Measurements from ENCODE around the gene MLPH. TPM values are rescaled to one million over a fixed set of nuclear protein-coding genes. Genes with fewer than 3 reads are reported as not detected.
A peak's percentile ranks its signal among the peaks of the same experiment; 100 is the strongest.

Gene MLPH
- polyA plus RNA-seq, 1 donor = 31.8 TPM

DNA sequence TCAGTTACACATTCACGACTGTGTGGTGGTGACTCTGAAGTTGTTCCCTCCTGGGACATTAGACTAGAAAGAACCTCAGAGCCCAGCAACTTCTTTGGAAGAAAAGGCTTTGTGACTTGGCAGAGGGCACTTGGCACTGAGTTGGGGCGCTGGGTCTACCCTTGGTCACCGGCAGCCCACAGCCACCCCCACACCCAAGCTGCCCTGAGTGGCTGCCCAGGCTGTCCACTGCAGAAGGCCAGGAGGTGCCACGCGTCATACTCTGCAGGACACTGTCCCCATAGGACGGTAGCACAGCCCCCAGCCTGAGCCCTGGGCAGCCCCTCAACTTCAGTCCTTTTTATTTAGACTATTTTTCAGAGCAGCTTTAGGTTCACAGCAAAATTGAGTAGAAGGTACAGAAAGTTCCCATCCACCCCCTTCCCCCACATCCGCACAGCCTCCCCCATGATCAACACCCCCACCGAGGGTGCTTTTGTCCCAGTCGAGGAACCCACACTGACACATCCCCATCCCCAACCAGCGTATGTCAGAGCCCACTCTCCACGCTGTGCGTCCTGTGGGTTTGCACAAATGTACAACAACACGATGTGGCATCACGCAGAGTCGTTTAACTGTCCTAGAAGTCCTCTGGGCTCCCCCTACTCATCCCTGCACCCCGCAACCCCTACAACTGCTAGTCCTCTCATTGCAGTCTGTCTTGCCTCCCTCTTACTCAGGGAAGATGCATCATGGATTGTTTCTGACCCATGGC is 80.4 kb downstream of the MLPH start:
- Histone ChIP-seq H3K4me1 (ENCODE audit: control insufficient read depth, insufficient read depth, low read length) (peaks cover 4% of the 10 kb centered on the region), H3K36me3 (ENCODE audit: control insufficient read depth, insufficient read depth, low read length) (no peaks in the 10 kb centered on the region), H3K27ac (ENCODE audit: low read length) (no peak overlapping the region), H3K27me3 (ENCODE audit: control insufficient read depth, insufficient read depth, low read length) (peaks cover 21% of the 10 kb centered on the region), H3K4me3 (ENCODE audit: low read length) (no peak overlapping the region), H3K9me3 (ENCODE audit: control insufficient read depth, low read depth, low read length) (peaks cover 8% of the 10 kb centered on the region)
- WGBS (ENCODE audit: insufficient coverage, low lambda C conversion rate) = 88% methylated on average over 3 of the region's 16 CpGs
- DNase-seq = no peak

DNA sequence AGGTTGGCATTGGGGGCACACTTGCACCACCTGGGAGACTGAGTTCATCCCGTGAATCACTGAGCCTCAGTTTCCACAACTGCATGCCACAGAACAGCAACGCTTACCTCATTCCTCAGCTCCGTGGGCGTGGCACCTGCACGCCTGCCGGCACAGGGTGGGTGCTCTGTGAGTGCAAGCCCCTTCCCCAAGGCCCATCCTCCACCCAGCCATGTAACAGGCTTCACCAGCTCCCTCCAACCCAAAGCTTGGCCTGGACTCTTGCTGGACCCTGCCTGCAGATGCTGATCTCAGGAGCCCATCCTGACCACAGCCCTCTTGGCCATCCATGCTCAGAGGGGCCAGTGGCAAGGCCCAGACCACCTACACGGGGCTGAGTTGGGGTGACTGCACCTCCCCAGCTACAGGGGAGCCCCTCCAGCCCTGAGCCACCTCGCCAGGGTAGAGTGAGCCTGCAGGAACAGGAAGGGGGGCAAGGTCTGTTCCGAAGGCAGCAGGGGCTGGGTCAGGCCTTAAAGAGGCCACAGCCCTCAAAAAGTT is 81.1 kb downstream of the MLPH start:
- no peaks in the 10 kb centered on the region for H3K36me3 ChIP-seq (ENCODE audit: control insufficient read depth, insufficient read depth, low read length)
- DNase-seq = no peak
- no peak overlapping the region for H3K27ac ChIP-seq (ENCODE audit: low read length)
- H3K27me3 ChIP-seq (ENCODE audit: control insufficient read depth, insufficient read depth, low read length) = peaks cover 21% of the 10 kb centered on the region
- H3K4me3 ChIP-seq (ENCODE audit: low read length) = no peak overlapping the region
- peaks cover 4% of the 10 kb centered on the region for H3K4me1 ChIP-seq (ENCODE audit: control insufficient read depth, insufficient read depth, low read length)
- peaks cover 8% of the 10 kb centered on the region for H3K9me3 ChIP-seq (ENCODE audit: control insufficient read depth, low read depth, low read length)
- no CpG with 5 or more reads among the region's 9 CpGs for WGBS (ENCODE audit: insufficient coverage, low lambda C conversion rate)

DNA sequence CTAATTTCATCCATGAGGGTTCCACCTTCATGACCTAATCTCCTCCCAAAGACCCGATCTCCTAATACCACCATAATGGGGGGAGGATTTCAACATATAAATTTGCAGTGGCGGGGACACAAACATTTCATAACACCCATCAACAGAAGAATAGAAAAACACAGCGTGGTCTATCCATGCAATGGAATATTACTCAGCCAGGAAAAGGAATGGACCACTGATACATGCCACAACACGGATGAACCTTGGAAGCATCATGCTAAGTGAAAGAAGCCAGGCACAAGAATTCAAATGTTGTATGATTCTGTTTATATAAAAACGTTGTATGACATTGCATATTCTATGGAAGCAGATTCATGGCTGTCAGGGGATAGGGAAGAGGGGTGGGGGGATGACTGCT is 82.0 kb downstream of the MLPH start:
- Histone ChIP-seq H3K4me3 (ENCODE audit: low read length) (no peak overlapping the region), H3K27ac (ENCODE audit: low read length) (no peak overlapping the region), H3K4me1 (ENCODE audit: control insufficient read depth, insufficient read depth, low read length) (peaks cover 4% of the 10 kb centered on the region), H3K36me3 (ENCODE audit: control insufficient read depth, insufficient read depth, low read length) (no peaks in the 10 kb centered on the region), H3K9me3 (ENCODE audit: control insufficient read depth, low read depth, low read length) (peaks cover 8% of the 10 kb centered on the region), H3K27me3 (ENCODE audit: control insufficient read depth, insufficient read depth, low read length) (peaks cover 16% of the 10 kb centered on the region)
- WGBS (ENCODE audit: insufficient coverage, low lambda C conversion rate) = 100% methylated on average over 1 of the region's 5 CpGs
- DNase-seq = no peak

- H3K27me3 ChIP-seq (ENCODE audit: control insufficient read depth, insufficient read depth, low read length) = peaks cover 8% of the 10 kb centered on the region
- no CpG with 5 or more reads among the region's 3 CpGs for WGBS (ENCODE audit: insufficient coverage, low lambda C conversion rate)
- DNase-seq = no peak
- no peak overlapping the region for H3K27ac ChIP-seq (ENCODE audit: low read length)
- peaks cover 4% of the 10 kb centered on the region for H3K4me1 ChIP-seq (ENCODE audit: control insufficient read depth, insufficient read depth, low read length)
- H3K4me3 ChIP-seq (ENCODE audit: low read length) = no peak overlapping the region
- peaks cover 7% of the 10 kb centered on the region for H3K36me3 ChIP-seq (ENCODE audit: control insufficient read depth, insufficient read depth, low read length)
- peaks cover 8% of the 10 kb centered on the region for H3K9me3 ChIP-seq (ENCODE audit: control insufficient read depth, low read depth, low read length)
Measured at GRCh38 chr2:237569896-237570295, 82.8 kb downstream of the MLPH start.

GRCh38 chr2:237570776-237571335 is 83.8 kb downstream of the MLPH start:
- H3K36me3 ChIP-seq (ENCODE audit: control insufficient read depth, insufficient read depth, low read length) = peaks cover 9% of the 10 kb centered on the region
- H3K27ac ChIP-seq (ENCODE audit: low read length) = no peak overlapping the region
- no CpG with 5 or more reads among the region's 9 CpGs for WGBS (ENCODE audit: insufficient coverage, low lambda C conversion rate)
- H3K4me3 ChIP-seq (ENCODE audit: low read length) = no peak overlapping the region
- H3K4me1 ChIP-seq (ENCODE audit: control insufficient read depth, insufficient read depth, low read length) = peaks cover 4% of the 10 kb centered on the region
- DNase-seq = no peak
- H3K9me3 ChIP-seq (ENCODE audit: control insufficient read depth, low read depth, low read length) = peaks cover 8% of the 10 kb centered on the region
- peaks cover 5% of the 10 kb centered on the region for H3K27me3 ChIP-seq (ENCODE audit: control insufficient read depth, insufficient read depth, low read length)

- Histone ChIP-seq H3K4me3 (ENCODE audit: low read length) (no peak overlapping the region), H3K4me1 (ENCODE audit: control insufficient read depth, insufficient read depth, low read length) (peaks cover 4% of the 10 kb centered on the region), H3K27me3 (ENCODE audit: control insufficient read depth, insufficient read depth, low read length) (peaks cover 5% of the 10 kb centered on the region), H3K27ac (ENCODE audit: low read length) (no peak overlapping the region), H3K9me3 (ENCODE audit: control insufficient read depth, low read depth, low read length) (peaks cover 3% of the 10 kb centered on the region), H3K36me3 (ENCODE audit: control insufficient read depth, insufficient read depth, low read length) (peaks cover 15% of the 10 kb centered on the region)
- no CpG with 5 or more reads among the region's 7 CpGs for WGBS (ENCODE audit: insufficient coverage, low lambda C conversion rate)
- DNase-seq = no peak
Measured at GRCh38 chr2:237571551-237571950, 84.5 kb downstream of the MLPH start.

DNA sequence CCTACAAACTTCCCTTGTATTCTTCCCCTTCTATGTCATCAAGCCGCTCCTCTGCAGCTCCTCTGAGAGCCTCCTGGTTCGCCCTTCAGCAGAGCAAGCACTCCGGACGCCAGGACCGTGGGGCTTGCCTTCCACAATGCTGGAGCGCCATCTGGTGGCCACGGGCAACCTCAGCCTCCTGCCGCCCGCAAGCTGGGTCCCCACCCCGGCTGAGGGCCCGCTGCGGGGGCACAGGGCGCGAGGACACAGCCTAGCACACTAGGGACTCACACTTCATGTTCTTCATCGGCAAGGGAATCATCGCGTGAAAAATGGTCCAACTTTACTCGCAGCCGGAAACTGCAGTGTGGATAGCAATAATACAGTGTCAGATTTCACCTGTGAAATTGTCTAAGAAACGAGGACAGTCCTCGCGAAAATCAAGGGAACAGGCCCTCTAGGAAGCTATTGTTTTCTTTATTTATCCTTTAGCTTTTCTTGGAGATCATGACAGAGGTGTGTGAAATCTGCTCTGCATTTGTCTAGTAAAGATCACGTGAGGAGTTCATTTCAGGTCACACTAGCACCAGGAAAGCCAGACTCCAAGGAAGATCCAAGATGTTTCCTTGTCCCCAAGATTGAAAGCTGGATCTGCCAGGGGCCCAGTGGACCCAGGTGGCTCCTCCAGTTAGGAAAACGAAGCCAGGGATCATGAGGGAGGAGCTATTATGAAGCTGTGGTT is 85.1 kb downstream of the MLPH start:
- H3K4me3 ChIP-seq (ENCODE audit: low read length) = no peak overlapping the region

DNA sequence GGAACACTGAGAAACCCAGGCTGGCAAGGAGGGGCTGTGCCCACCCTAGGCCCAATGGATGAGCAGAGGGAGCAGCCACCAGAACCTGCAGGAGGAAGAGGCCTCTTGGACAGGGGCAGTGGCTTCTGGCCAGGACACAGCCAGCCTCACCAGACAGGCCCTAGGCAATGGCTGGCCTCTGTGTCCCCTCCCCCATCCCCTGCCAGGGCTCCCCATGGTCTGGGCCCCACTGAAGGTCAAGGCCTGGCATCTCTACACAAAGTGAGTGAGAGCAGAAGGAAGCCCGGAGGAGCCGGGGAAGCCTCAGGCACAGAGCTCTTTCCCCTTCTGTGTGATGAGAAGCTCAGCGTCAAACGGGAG is 85.7 kb downstream of the MLPH start:
- H3K27ac ChIP-seq (ENCODE audit: low read length) = no peak overlapping the region
- H3K27me3 ChIP-seq (ENCODE audit: control insufficient read depth, insufficient read depth, low read length) = peaks cover 5% of the 10 kb centered on the region
- no peaks in the 10 kb centered on the region for H3K9me3 ChIP-seq (ENCODE audit: control insufficient read depth, low read depth, low read length)
- peaks cover 4% of the 10 kb centered on the region for H3K4me1 ChIP-seq (ENCODE audit: control insufficient read depth, insufficient read depth, low read length)
- DNase-seq = no peak
- H3K36me3 ChIP-seq (ENCODE audit: control insufficient read depth, insufficient read depth, low read length) = peaks cover 25% of the 10 kb centered on the region
- H3K4me3 ChIP-seq (ENCODE audit: low read length) = no peak overlapping the region
- WGBS (ENCODE audit: insufficient coverage, low lambda C conversion rate) = no CpG with 5 or more reads among the region's 4 CpGs

More for the DNA sequence above, 85.1 kb downstream of the MLPH start:
- H3K9me3 ChIP-seq (ENCODE audit: control insufficient read depth, low read depth, low read length) = no peaks in the 10 kb centered on the region
- peaks cover 4% of the 10 kb centered on the region for H3K4me1 ChIP-seq (ENCODE audit: control insufficient read depth, insufficient read depth, low read length)
- no peak overlapping the region for H3K27ac ChIP-seq (ENCODE audit: low read length)
- WGBS (ENCODE audit: insufficient coverage, low lambda C conversion rate) = 60% methylated on average over 2 of the region's 24 CpGs
- peak; percentile 78 to 85 for DNase-seq
- H3K27me3 ChIP-seq (ENCODE audit: control insufficient read depth, insufficient read depth, low read length) = peaks cover 5% of the 10 kb centered on the region
- peaks cover 21% of the 10 kb centered on the region for H3K36me3 ChIP-seq (ENCODE audit: control insufficient read depth, insufficient read depth, low read length)

GRCh38 chr2:237573721-237574415 is 86.8 kb downstream of the MLPH start:
- Histone ChIP-seq H3K27ac (ENCODE audit: low read length) (no peak overlapping the region), H3K36me3 (ENCODE audit: control insufficient read depth, insufficient read depth, low read length) (peaks cover 27% of the 10 kb centered on the region), H3K27me3 (ENCODE audit: control insufficient read depth, insufficient read depth, low read length) (no peaks in the 10 kb centered on the region), H3K4me3 (ENCODE audit: low read length) (no peak overlapping the region), H3K4me1 (ENCODE audit: control insufficient read depth, insufficient read depth, low read length) (peaks cover 4% of the 10 kb centered on the region), H3K9me3 (ENCODE audit: control insufficient read depth, low read depth, low read length) (no peaks in the 10 kb centered on the region)
- no peak for DNase-seq
- 100% methylated on average over 1 of the region's 8 CpGs for WGBS (ENCODE audit: insufficient coverage, low lambda C conversion rate)

GRCh38 chr2:237574467-237574866 is 87.4 kb downstream of the MLPH start:
- H3K4me3 ChIP-seq (ENCODE audit: low read length) = no peak overlapping the region
- no peaks in the 10 kb centered on the region for H3K27me3 ChIP-seq (ENCODE audit: control insufficient read depth, insufficient read depth, low read length)
- peaks cover 27% of the 10 kb centered on the region for H3K36me3 ChIP-seq (ENCODE audit: control insufficient read depth, insufficient read depth, low read length)
- no CpG with 5 or more reads among the region's 9 CpGs for WGBS (ENCODE audit: insufficient coverage, low lambda C conversion rate)
- H3K27ac ChIP-seq (ENCODE audit: low read length) = no peak overlapping the region
- H3K9me3 ChIP-seq (ENCODE audit: control insufficient read depth, low read depth, low read length) = no peaks in the 10 kb centered on the region
- peaks cover 4% of the 10 kb centered on the region for H3K4me1 ChIP-seq (ENCODE audit: control insufficient read depth, insufficient read depth, low read length)
- DNase-seq = no peak
